ENCODE data around the gene CAMSAP2. TPM values are rescaled to one million over a fixed set of nuclear protein-coding genes. Genes with fewer than 3 reads are reported as not detected.

The CAMSAP2 gene
- polyA plus RNA-seq, 1 of the 3 experiments (the other 2 are of a cell fraction) = 5.5 TPM

- Histone ChIP-seq H3K27ac (ENCODE audit: low read depth in 2 of 2, low read length in 1 of 2) (peak overlapping the region; percentile 28 to 35), H3K27me3 (ENCODE audit: insufficient read depth) (no peaks in the 10 kb centered on the region), H3K36me3 (replicated peaks in 1 of 2; ENCODE audit: control insufficient read depth in 1 of 2, insufficient read depth in 2 of 2, low read length in 1 of 2) (peaks cover 16 to 26% of the 10 kb centered on the region in 2 experiments), H3K4me2 (0 out of 2 replicates have a peak overlapping the region, but pooled peaks have one; percentile 8), H4K20me1 (ENCODE audit: insufficient read depth) (peaks cover 41% of the 10 kb centered on the region), H3K9me2 (no peaks in the 10 kb centered on the region), H3F3A (replicated peaks; ENCODE audit: insufficient read depth) (peaks cover 22% of the 10 kb centered on the region), H3K9ac (no peak overlapping the region), H2AFZ (ENCODE audit: low read depth) (no peak overlapping the region), H3K9me3 (no peaks in the 10 kb centered on the region), H3K4me1 (ENCODE audit: control insufficient read depth in 1 of 2, insufficient read depth in 2 of 2, low read depth in 1 of 2, low read length in 1 of 2) (peaks cover 8 to 14% of the 10 kb centered on the region in 2 experiments; a peak in 3 of 4 replicates), H3K79me2 (ENCODE audit: insufficient read depth) (peaks cover 86% of the 10 kb centered on the region), H3K4me3 (ENCODE audit: low read depth in 2 of 2, low read length in 1 of 2) (no peak overlapping the region)
- CTCF ChIA-PET = interaction anchor here (0.6 to 2.6 kb wide), 5 partner anchors 8 to 236 kb away, joined by 3 to 18 read pairs (median 3); no protein-coding TSS in a partner anchor
- TF ChIP-seq USF2 (IDR thresholded peaks at IDR 0.05; ENCODE audit: borderline replicate concordance, low read depth, low read length) (no peak), YY1 (IDR thresholded peaks at IDR 0.05; ENCODE audit: low read depth) (no peak), MEF2A (IDR thresholded peaks at IDR 0.05; ENCODE audit: borderline replicate concordance, low read depth) (no peak), POLR2AphosphoS5 (IDR thresholded peaks at IDR 0.05; ENCODE audit: low read depth, low read length) (no peak), NFIC (IDR thresholded peaks at IDR 0.05; ENCODE audit: borderline replicate concordance) (no peak), RCOR1 (IDR thresholded peaks at IDR 0.05; ENCODE audit: low read length) (no peak), FOXJ3 (CRISPR knock-in tag; IDR thresholded peaks at IDR 0.05) (no peak), CTCF (IDR thresholded peaks at IDR 0.05) (no peak), TEAD4 (IDR thresholded peaks at IDR 0.05; ENCODE audit: borderline replicate concordance, insufficient read depth) (no peak), FOXM1 (IDR thresholded peaks at IDR 0.05; ENCODE audit: low read depth) (no peak), NRF1 (IDR thresholded peaks at IDR 0.05; ENCODE audit: low read depth, low read length) (no peak), GABPA (IDR thresholded peaks at IDR 0.05; ENCODE audit: low read depth) (no peak), TAF1 (IDR thresholded peaks at IDR 0.05; ENCODE audit: borderline replicate concordance, low read depth, low read length) (no peak)
- TF ChIP-seq, protein P1, sequence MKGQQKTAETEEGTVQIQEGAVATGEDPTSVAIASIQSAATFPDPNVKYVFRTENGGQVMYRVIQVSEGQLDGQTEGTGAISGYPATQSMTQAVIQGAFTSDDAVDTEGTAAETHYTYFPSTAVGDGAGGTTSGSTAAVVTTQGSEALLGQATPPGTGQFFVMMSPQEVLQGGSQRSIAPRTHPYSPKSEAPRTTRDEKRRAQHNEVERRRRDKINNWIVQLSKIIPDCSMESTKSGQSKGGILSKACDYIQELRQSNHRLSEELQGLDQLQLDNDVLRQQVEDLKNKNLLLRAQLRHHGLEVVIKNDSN (IDR thresholded peaks at IDR 0.05; ENCODE audit: borderline replicate concordance, low read depth) = no peak
- TF ChIP-seq, protein P2, sequence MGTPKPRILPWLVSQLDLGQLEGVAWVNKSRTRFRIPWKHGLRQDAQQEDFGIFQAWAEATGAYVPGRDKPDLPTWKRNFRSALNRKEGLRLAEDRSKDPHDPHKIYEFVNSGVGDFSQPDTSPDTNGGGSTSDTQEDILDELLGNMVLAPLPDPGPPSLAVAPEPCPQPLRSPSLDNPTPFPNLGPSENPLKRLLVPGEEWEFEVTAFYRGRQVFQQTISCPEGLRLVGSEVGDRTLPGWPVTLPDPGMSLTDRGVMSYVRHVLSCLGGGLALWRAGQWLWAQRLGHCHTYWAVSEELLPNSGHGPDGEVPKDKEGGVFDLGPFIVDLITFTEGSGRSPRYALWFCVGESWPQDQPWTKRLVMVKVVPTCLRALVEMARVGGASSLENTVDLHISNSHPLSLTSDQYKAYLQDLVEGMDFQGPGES (IDR thresholded peaks at IDR 0.05; ENCODE audit: low read depth, low read length) = no peak
- DNase-seq = no peak
- WGBS (ENCODE audit: low lambda C conversion rate) = 100% methylated on average over 1 of the region's 1 CpG
- POLR2A ChIA-PET = no interaction called here
These were observed 55.9 kb downstream of the CAMSAP2 start for GRCh38 chr1:200794506-200795065.
